GM23338 (cell line): ENCODE results near the gene PKHD1. TPM values are rescaled to one million over a fixed set of nuclear protein-coding genes. Genes with fewer than 3 reads are reported as not detected.

Source experiments
- ATAC-seq: fragments of 200-7000 bp; cut with Tn5 transposase; 3 replicates; pipeline ENCODE4 v1.9.1; 2020
- DNase-seq: peaks from one replicate; pipeline ENCODE4 v3.0.0-alpha.2; 2015; ENCODE audit warnings: low spot score
- H2AFZ ChIP-seq: fragments of 200-600 bp; sonication (generic); 2 replicates; pipeline ENCODE4 v1.8.0; 2016; ENCODE audit warnings: antibody characterized with exemption, mild to moderate bottlenecking, moderate library complexity
- H3F3A ChIP-seq: fragments of 200-600 bp; sonication (generic); replicated peaks from 2 replicates; pipeline ENCODE4 v1.8.0; 2017; ENCODE audit warnings: antibody characterized with exemption, mixed run types, low read depth
- H3K27ac ChIP-seq: fragments of 200-600 bp; sonication (generic); 2 replicates; pipeline ENCODE4 v1.6.1; 2016; ENCODE audit warnings: low read depth
- H3K27me3 ChIP-seq: fragments of 200-600 bp; sonication (generic); 2 replicates; pipeline ENCODE4 v1.8.0; 2016; ENCODE audit warnings: mild to moderate bottlenecking, mixed run types, moderate library complexity; ENCODE audit not compliant: insufficient read depth
- H3K36me3 ChIP-seq: fragments of 200-600 bp; sonication (generic); 2 replicates; pipeline ENCODE4 v1.8.0; 2016; ENCODE audit warnings: mild to moderate bottlenecking; ENCODE audit not compliant: insufficient read depth
- H3K4me1 ChIP-seq: fragments of 200-600 bp; sonication (generic); 2 replicates; pipeline ENCODE4 v1.8.0; 2016; ENCODE audit warnings: mild to moderate bottlenecking, moderate library complexity; ENCODE audit not compliant: insufficient read depth
- H3K4me2 ChIP-seq: fragments of 200-600 bp; sonication (generic); 2 replicates; pipeline ENCODE4 v1.7.1; 2017; ENCODE audit warnings: mixed run types
- H3K4me3 ChIP-seq: fragments of 200-600 bp; sonication (generic); 2 replicates; pipeline ENCODE4 v1.6.1; 2016; ENCODE audit warnings: mixed run types
- H3K79me2 ChIP-seq: fragments of 200-600 bp; sonication (generic); replicated peaks from 2 replicates; pipeline ENCODE4 v1.8.0; 2017; ENCODE audit warnings: mild to moderate bottlenecking; ENCODE audit not compliant: insufficient read depth
- H3K9me2 ChIP-seq: fragments of 200-600 bp; sonication (generic); 2 replicates; pipeline ENCODE4 v1.8.0; 2017; ENCODE audit not compliant: insufficient read depth
- H4K20me1 ChIP-seq: fragments of 200-600 bp; sonication (generic); replicated peaks from 2 replicates; pipeline ENCODE4 v1.8.0; 2017; ENCODE audit warnings: mild to moderate bottlenecking; ENCODE audit not compliant: insufficient read depth
- H3K27ac Mint-ChIP-seq: 2 replicates; pipeline ENCODE4 v1.8.0; 2020; ENCODE audit warnings: inconsistent platforms, mild to moderate bottlenecking, moderate library complexity, mixed read lengths
- H3K27me3 Mint-ChIP-seq: 3 replicates; pipeline ENCODE4 v1.8.0; 2022; ENCODE audit warnings: low read depth, mild to moderate bottlenecking, moderate library complexity, mixed read lengths, inconsistent platforms; ENCODE audit not compliant: insufficient read depth, poor library complexity
- H3K36me3 Mint-ChIP-seq: 3 replicates; pipeline ENCODE4 v1.8.0; 2021; ENCODE audit warnings: low read depth, mild to moderate bottlenecking, inconsistent platforms, moderate library complexity, mixed read lengths
- H3K4me1 Mint-ChIP-seq: 3 replicates; pipeline ENCODE4 v1.8.0; 2020; ENCODE audit warnings: mild to moderate bottlenecking, inconsistent platforms, mixed read lengths
- H3K4me3 Mint-ChIP-seq: 3 replicates; pipeline ENCODE4 v1.8.0; 2021; ENCODE audit warnings: moderate library complexity, mild to moderate bottlenecking, inconsistent platforms, mixed read lengths
- H3K9me3 Mint-ChIP-seq: 3 replicates; pipeline ENCODE4 v1.8.0; 2020; ENCODE audit warnings: moderate library complexity, mild to moderate bottlenecking, inconsistent platforms, mixed read lengths
- CREB1 ChIP-seq: fragments of 250-450 bp; sonication (Bioruptor Pico); IDR thresholded peaks from 2 replicates; pipeline ENCODE4 v1.5.0; 2020; ENCODE audit warnings: low read depth, mild to moderate bottlenecking, moderate library complexity
- EZH2 ChIP-seq: fragments of 200-600 bp; sonication (generic); IDR thresholded peaks from one replicate; pipeline ENCODE4 v1.8.0; 2017; ENCODE audit warnings: antibody characterized with exemption, mild to moderate bottlenecking, low read depth; ENCODE audit not compliant: unreplicated experiment
- EZH2phosphoT487 ChIP-seq: fragments of 200-600 bp; sonication (generic); IDR thresholded peaks from one replicate; pipeline ENCODE4 v1.8.1; 2018; ENCODE audit warnings: antibody characterized with exemption; ENCODE audit not compliant: unreplicated experiment
- NANOG ChIP-seq: IDR thresholded peaks from 2 replicates; pipeline ENCODE4 v1.6.1; 2016; ENCODE audit warnings: antibody characterized with exemption, borderline replicate concordance
- POLR2AphosphoS5 ChIP-seq: IDR thresholded peaks from 2 replicates; pipeline ENCODE4 v1.6.1; 2016; ENCODE audit warnings: antibody characterized with exemption, low read depth
- STAT1 ChIP-seq: IDR thresholded peaks from one replicate; pipeline ENCODE4 v1.6.1; 2016; ENCODE audit warnings: antibody characterized with exemption; ENCODE audit not compliant: unreplicated experiment
- ZNF114 ChIP-seq: fragments of 250-450 bp; sonication (Bioruptor Pico); IDR thresholded peaks from 2 replicates; pipeline ENCODE4 v1.5.0; 2020; ENCODE audit warnings: mild to moderate bottlenecking, moderate library complexity
- ZNF331 ChIP-seq: fragments of 250-450 bp; sonication (Bioruptor Pico); IDR thresholded peaks from 2 replicates; pipeline ENCODE4 v1.5.0; 2020; ENCODE audit warnings: low read depth, mild to moderate bottlenecking, moderate library complexity
- polyA plus RNA-seq: library from polyadenylated mRNA; unstranded; fragments of >200 nt; fragmentation: Nextera tagmentation; extraction: Ambion mirVana; gene quantifications from 2 replicates; pipeline ENCODE4 v1.2.1, GENCODE V29; 2016
- total RNA-seq: library from RNA; depleted of rRNA; stranded (reverse); fragments of >200 nt; shearing (Covaris generic); gene quantifications from 2 replicates; pipeline ENCODE4 v1.2.3, GENCODE V29; 2014
- TF ChIP-seq, protein P1 (sequence below): IDR thresholded peaks from one replicate; pipeline ENCODE4 v1.6.1; 2018; ENCODE audit warnings: antibody characterized with exemption; ENCODE audit not compliant: unreplicated experiment
- TF ChIP-seq, protein P2 (sequence below): IDR thresholded peaks from 2 replicates; pipeline ENCODE4 v1.6.1; 2016; ENCODE audit warnings: antibody characterized with exemption
- TF ChIP-seq, protein P3 (sequence below), 2 experiments: fragments of 200-600 bp in 1 of 2; sonication (generic) in 1 of 2; conservative IDR thresholded peaks; 2 replicates each; pipeline versions ENCODE4 v1.5.1 to v1.6.1; 2016 to 2017; ENCODE audit warnings: antibody characterized with exemption in 2 of 2, low read depth in 2 of 2, mild to moderate bottlenecking in 2 of 2, moderate library complexity in 1 of 2

The PKHD1 gene
- total and polyA plus RNA-seq, 2 experiments from 2014 or later, result 0.03 to 0.07 TPM

DNA sequence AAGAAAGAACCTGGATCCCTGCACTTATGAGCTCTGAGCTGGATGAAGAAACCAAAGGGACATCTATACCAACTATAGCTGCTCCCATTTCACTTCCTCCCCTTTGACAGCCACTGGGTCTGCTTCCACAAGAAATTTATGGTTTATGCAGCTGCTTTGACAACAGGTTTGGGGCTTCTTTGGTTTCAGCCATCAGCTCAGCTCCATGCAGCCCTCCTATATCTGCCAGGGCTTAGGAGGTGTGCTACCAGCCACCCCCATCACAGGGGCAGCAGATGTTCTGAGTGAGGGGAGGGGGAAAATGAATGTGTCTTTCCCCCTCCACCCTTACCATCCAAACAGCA lies 29.2 kb upstream of the PKHD1 start:
- H3K4me3 Mint-ChIP-seq, result no peak overlapping the region
- H2AFZ ChIP-seq, result no peak overlapping the region
- H3K27ac ChIP-seq, result no peak overlapping the region
- H3K27me3 Mint-ChIP-seq, result peaks cover 1% of the 10 kb centered on the region
- no peaks in the 10 kb centered on the region for H3K4me1 ChIP-seq
- H3K27me3 ChIP-seq, result no peaks in the 10 kb centered on the region
- H3K27ac Mint-ChIP-seq, result no peak overlapping the region
- H3K36me3 ChIP-seq, result no peaks in the 10 kb centered on the region; the same call in 1 of the 2 replicates
- H3K79me2 ChIP-seq, result no peaks in the 10 kb centered on the region
- H3K9me3 Mint-ChIP-seq, result peaks cover 18% of the 10 kb centered on the region; the same call in 2 of the 3 replicates
- no peak overlapping the region for H3K4me3 ChIP-seq
- ATAC-seq (no peak), DNase-seq (no peak)
- H3K4me2 ChIP-seq, result no peak overlapping the region
- no peaks in the 10 kb centered on the region; the same call in 2 of the 3 replicates for H3K4me1 Mint-ChIP-seq
- H3K36me3 Mint-ChIP-seq, result peaks cover 6% of the 10 kb centered on the region; the same call in 2 of the 3 replicates
- 0 out of 2 replicates have a peak, but pooled peaks cover 5% of the 10 kb centered on the region for H3K9me2 ChIP-seq
- TF ChIP-seq ZNF114 (no peak), EZH2 (no peak), ZNF331 (CRISPR knock-in tag) (no peak), POLR2AphosphoS5 (no peak), STAT1 (no peak), CREB1 (CRISPR knock-in tag) (no peak)
- TF ChIP-seq, protein P1, sequence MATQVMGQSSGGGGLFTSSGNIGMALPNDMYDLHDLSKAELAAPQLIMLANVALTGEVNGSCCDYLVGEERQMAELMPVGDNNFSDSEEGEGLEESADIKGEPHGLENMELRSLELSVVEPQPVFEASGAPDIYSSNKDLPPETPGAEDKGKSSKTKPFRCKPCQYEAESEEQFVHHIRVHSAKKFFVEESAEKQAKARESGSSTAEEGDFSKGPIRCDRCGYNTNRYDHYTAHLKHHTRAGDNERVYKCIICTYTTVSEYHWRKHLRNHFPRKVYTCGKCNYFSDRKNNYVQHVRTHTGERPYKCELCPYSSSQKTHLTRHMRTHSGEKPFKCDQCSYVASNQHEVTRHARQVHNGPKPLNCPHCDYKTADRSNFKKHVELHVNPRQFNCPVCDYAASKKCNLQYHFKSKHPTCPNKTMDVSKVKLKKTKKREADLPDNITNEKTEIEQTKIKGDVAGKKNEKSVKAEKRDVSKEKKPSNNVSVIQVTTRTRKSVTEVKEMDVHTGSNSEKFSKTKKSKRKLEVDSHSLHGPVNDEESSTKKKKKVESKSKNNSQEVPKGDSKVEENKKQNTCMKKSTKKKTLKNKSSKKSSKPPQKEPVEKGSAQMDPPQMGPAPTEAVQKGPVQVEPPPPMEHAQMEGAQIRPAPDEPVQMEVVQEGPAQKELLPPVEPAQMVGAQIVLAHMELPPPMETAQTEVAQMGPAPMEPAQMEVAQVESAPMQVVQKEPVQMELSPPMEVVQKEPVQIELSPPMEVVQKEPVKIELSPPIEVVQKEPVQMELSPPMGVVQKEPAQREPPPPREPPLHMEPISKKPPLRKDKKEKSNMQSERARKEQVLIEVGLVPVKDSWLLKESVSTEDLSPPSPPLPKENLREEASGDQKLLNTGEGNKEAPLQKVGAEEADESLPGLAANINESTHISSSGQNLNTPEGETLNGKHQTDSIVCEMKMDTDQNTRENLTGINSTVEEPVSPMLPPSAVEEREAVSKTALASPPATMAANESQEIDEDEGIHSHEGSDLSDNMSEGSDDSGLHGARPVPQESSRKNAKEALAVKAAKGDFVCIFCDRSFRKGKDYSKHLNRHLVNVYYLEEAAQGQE, result no peak
- TF ChIP-seq, protein P2, sequence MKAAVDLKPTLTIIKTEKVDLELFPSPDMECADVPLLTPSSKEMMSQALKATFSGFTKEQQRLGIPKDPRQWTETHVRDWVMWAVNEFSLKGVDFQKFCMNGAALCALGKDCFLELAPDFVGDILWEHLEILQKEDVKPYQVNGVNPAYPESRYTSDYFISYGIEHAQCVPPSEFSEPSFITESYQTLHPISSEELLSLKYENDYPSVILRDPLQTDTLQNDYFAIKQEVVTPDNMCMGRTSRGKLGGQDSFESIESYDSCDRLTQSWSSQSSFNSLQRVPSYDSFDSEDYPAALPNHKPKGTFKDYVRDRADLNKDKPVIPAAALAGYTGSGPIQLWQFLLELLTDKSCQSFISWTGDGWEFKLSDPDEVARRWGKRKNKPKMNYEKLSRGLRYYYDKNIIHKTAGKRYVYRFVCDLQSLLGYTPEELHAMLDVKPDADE, result no peak
- H4K20me1 ChIP-seq, result no peaks in the 10 kb centered on the region
- H3F3A ChIP-seq, result no peaks in the 10 kb centered on the region

DNA sequence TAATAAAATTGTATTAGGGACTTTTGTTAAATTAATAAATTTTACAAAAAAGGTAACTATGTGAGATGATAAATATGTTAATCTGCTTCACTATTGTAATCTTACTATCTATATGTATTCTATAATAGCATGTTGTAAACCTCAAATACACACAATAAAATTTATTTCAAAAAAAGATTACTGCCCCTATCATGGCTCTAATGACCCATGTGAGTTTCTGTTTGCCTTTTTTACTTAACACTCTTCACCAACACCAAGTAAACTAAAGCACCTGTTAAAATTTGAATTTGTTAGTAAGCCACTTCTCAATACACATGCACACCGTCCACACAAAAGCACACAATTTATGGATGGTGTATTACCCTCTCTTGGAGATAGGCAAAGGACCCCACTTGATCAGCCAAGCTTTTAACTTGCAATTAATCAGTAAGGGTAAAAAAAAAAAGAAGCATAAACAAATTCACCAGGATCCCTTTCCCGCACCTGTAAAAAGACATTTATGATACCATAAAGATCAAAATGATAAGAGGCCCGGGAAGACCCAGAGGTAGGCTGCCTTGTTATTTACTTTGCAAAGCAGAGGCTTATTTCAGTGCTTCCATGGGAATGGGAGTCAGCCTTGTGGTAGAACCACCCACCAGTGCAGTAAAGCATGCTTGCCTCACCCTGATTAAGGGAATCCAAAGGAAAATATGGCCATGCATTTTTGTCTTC lies 28.6 kb upstream of the PKHD1 start:
- no peak overlapping the region for H3K27ac ChIP-seq
- H3F3A ChIP-seq, result no peaks in the 10 kb centered on the region
- Mint-ChIP-seq H3K4me3 (no peak overlapping the region), H3K4me1 (no peaks in the 10 kb centered on the region; the same call in 2 of the 3 replicates), H3K9me3 (peaks cover 17% of the 10 kb centered on the region; the same call in 2 of the 3 replicates), H3K27ac (no peak overlapping the region), H3K27me3 (peaks cover 1% of the 10 kb centered on the region), H3K36me3 (peaks cover 6% of the 10 kb centered on the region; the same call in 2 of the 3 replicates)
- DNase-seq, result no peak
- no peaks in the 10 kb centered on the region for H3K4me1 ChIP-seq
- H3K4me3 ChIP-seq, result no peak overlapping the region
- no peaks in the 10 kb centered on the region for H3K79me2 ChIP-seq
- no peak for ATAC-seq
- TF ChIP-seq, protein P1, result no peak
- TF ChIP-seq NANOG, result no peak
- TF ChIP-seq ZNF114, result no peak
- no peak for TF ChIP-seq POLR2AphosphoS5
- TF ChIP-seq, protein P2, result no peak
- TF ChIP-seq STAT1, result no peak
- TF ChIP-seq EZH2phosphoT487, result no peak
- TF ChIP-seq, protein P3, sequence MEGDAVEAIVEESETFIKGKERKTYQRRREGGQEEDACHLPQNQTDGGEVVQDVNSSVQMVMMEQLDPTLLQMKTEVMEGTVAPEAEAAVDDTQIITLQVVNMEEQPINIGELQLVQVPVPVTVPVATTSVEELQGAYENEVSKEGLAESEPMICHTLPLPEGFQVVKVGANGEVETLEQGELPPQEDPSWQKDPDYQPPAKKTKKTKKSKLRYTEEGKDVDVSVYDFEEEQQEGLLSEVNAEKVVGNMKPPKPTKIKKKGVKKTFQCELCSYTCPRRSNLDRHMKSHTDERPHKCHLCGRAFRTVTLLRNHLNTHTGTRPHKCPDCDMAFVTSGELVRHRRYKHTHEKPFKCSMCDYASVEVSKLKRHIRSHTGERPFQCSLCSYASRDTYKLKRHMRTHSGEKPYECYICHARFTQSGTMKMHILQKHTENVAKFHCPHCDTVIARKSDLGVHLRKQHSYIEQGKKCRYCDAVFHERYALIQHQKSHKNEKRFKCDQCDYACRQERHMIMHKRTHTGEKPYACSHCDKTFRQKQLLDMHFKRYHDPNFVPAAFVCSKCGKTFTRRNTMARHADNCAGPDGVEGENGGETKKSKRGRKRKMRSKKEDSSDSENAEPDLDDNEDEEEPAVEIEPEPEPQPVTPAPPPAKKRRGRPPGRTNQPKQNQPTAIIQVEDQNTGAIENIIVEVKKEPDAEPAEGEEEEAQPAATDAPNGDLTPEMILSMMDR (conservative IDR thresholded peaks at IDR 0.05; ENCODE audit: low read depth in 2 of 2), result no peak
- no peak for TF ChIP-seq CREB1 (CRISPR knock-in tag)
- no peak overlapping the region for H2AFZ ChIP-seq
- 0 out of 2 replicates have a peak, but pooled peaks cover 5% of the 10 kb centered on the region for H3K9me2 ChIP-seq
- H3K27me3 ChIP-seq, result no peaks in the 10 kb centered on the region
- no peaks in the 10 kb centered on the region for H4K20me1 ChIP-seq
- H3K4me2 ChIP-seq, result no peak overlapping the region
- H3K36me3 ChIP-seq, result no peaks in the 10 kb centered on the region; the same call in 1 of the 2 replicates
